Activated CD4-positive, alpha-beta T cell treated with anti-CD3 and anti-CD28 coated beads for 36 hours (primary cell): ENCODE results near the gene PDCD10. TPM values are rescaled to one million over a fixed set of nuclear protein-coding genes. Genes with fewer than 3 reads are reported as not detected.

Experiments
- ATAC-seq: fragments of 200-7000 bp; cut with Tn5 transposase; one replicate; pipeline ENCODE4 v1.10.0; 2021; ENCODE audit warnings: mild to moderate bottlenecking, moderate library complexity
- CTCF ChIA-PET: fragments of 350-600 bp; sonication (Branson Sonifier 250); formaldehyde crosslinking; loops from one replicate; lab custom pipeline; 2021; ENCODE audit warnings: antibody characterized with exemption; lab: Charles Lee
- POLR2A ChIA-PET: fragments of 350-600 bp; sonication (Branson Sonifier 250); formaldehyde crosslinking; loops from one replicate; lab custom pipeline; 2021; ENCODE audit warnings: antibody characterized with exemption, inconsistent platforms; lab: Charles Lee
- DNase-seq: peaks from one replicate; pipeline ENCODE4 v3.0.0-alpha.2; 2020
- H3K27ac Mint-ChIP-seq: one replicate; pipeline ENCODE4 v1.8.0; 2021; ENCODE audit warnings: mixed read lengths
- H3K27me3 Mint-ChIP-seq: one replicate; pipeline ENCODE4 v1.8.0; 2021; ENCODE audit warnings: mixed read lengths
- H3K36me3 Mint-ChIP-seq: one replicate; pipeline ENCODE4 v1.8.0; 2021; ENCODE audit warnings: low read depth, mixed read lengths
- H3K4me1 Mint-ChIP-seq: one replicate; pipeline ENCODE4 v1.8.0; 2021; ENCODE audit warnings: mixed read lengths
- H3K4me3 Mint-ChIP-seq: one replicate; pipeline ENCODE4 v1.8.0; 2021; ENCODE audit warnings: mild to moderate bottlenecking, moderate library complexity, mixed read lengths
- H3K9me3 Mint-ChIP-seq: one replicate; pipeline ENCODE4 v1.8.0; 2021; ENCODE audit warnings: low read depth, mixed read lengths
- intact Hi-C, 2 experiments: fragments of 100-400 bp; cut with DNase I in 1 of 2; cut with micrococcal nuclease in 1 of 2; formaldehyde crosslinking; loops; one replicate each; pipeline versions ENCODE4 v1.14.2 to v1.15.1; 2022 to 2024; cut with DNase I, micrococcal nuclease
- total RNA-seq, 2 experiments: library from RNA; stranded (reverse); gene quantifications; one replicate each; pipeline ENCODE4 v1.2.3, GENCODE V29; 2021

Gene PDCD10
- total RNA-seq, 2 experiments from 2014 or later, result 95.4 to 118 TPM

DNA sequence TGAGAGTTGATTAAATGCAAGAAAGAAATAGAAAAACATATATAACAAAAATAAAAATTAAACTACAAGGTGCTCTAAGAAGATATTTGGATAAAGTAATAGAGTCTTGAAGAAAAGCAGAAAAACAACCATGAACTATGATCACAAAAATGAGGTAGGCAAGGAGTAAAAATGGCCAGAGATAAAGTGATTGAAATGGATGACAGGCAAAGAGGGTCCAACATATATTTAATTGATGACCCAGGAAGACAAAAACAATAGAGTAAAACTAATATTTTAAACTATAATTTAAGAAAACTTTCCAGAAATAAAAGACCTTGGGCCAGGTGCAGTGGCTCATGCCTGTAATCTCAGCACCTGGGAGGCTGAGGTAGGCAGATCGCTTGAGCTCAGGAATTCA is 58.8 kb downstream of the PDCD10 start:
- no peaks in the 10 kb centered on the region for H3K4me1 Mint-ChIP-seq
- no peak for ATAC-seq
- no peaks in the 10 kb centered on the region for H3K27me3 Mint-ChIP-seq
- DNase-seq, result no peak
- POLR2A ChIA-PET, result no interaction called here
- intact Hi-C loops, result no loop called here
- no peak overlapping the region for H3K27ac Mint-ChIP-seq
- peaks cover 19% of the 10 kb centered on the region for H3K9me3 Mint-ChIP-seq
- H3K4me3 Mint-ChIP-seq, result no peak overlapping the region
- peaks cover 68% of the 10 kb centered on the region for H3K36me3 Mint-ChIP-seq
- CTCF ChIA-PET, result no interaction called here

DNA sequence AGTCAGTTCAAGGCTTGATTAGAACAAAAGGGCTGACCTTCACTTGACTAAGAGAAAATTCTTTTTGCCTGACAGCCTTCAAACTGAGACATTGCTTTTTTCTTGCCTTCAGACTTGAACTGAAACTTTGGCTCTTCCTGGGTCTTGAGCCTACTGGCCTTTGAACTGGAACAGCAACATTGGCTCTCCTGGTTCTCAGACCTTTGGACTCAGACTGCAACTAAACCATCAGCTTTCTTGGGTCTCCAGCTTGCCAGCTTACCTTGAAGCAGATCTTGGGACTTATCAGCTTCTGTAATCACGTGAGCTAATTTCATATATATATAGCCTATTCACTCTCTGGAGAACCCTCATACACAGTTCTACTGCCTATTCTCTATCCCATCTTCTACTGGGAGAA is 61.5 kb downstream of the PDCD10 start:
- ATAC-seq (no peak), DNase-seq (no peak)
- H3K27ac Mint-ChIP-seq, result no peak overlapping the region
- peaks cover 19% of the 10 kb centered on the region for H3K9me3 Mint-ChIP-seq
- no peaks in the 10 kb centered on the region for H3K27me3 Mint-ChIP-seq
- intact Hi-C loops, result no loop called here
- peaks cover 51% of the 10 kb centered on the region for H3K36me3 Mint-ChIP-seq
- no peak overlapping the region for H3K4me3 Mint-ChIP-seq
- CTCF ChIA-PET, result interaction anchor here (1.0 to 1.5 kb wide), 2 partner anchors 10 to 12 kb away, joined by 4 to 6 read pairs; no protein-coding TSS in a partner anchor
- no peaks in the 10 kb centered on the region for H3K4me1 Mint-ChIP-seq
- POLR2A ChIA-PET, result no interaction called here

DNA sequence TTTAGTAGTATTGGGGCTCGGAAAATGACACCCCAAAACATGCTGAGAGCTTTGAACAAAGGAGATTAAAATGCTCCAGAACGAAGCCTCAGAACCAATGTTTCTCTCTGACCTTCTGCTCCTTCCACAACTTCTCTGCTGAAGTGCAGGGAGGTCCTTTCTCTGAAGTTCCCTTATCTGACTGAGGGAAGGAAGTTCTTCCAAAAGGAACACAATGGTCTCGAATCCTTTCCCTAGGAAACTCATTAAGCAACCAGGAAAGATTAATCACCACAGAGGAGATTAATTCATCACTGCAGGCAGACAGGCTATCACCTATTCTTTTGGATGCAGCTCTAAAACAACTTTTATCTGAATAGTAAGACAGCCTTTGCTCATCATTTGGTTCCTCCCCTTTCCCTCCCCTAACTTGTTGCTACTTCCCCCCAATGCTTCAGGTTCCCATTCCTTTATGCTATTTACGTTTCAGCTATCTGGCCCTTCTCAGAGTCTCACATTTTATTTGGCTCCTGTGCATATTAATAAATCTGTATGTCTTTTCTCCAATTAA is 62.7 kb downstream of the PDCD10 start:
- CTCF ChIA-PET, result interaction anchor here (1.3 kb wide), 1 partner anchor 18 kb away, joined by 3 read pairs; no protein-coding TSS in a partner anchor
- no peaks in the 10 kb centered on the region for H3K27me3 Mint-ChIP-seq
- intact Hi-C loops, result no loop called here
- H3K36me3 Mint-ChIP-seq, result peaks cover 43% of the 10 kb centered on the region
- ATAC-seq (no peak), DNase-seq (no peak)
- no peak overlapping the region for H3K27ac Mint-ChIP-seq
- peaks cover 17% of the 10 kb centered on the region for H3K9me3 Mint-ChIP-seq
- H3K4me3 Mint-ChIP-seq, result no peak overlapping the region
- H3K4me1 Mint-ChIP-seq, result no peaks in the 10 kb centered on the region
- POLR2A ChIA-PET, result interaction anchor here (0.6 kb wide), 1 partner anchor 44 kb away, joined by 3 read pairs; no protein-coding TSS in a partner anchor

DNA sequence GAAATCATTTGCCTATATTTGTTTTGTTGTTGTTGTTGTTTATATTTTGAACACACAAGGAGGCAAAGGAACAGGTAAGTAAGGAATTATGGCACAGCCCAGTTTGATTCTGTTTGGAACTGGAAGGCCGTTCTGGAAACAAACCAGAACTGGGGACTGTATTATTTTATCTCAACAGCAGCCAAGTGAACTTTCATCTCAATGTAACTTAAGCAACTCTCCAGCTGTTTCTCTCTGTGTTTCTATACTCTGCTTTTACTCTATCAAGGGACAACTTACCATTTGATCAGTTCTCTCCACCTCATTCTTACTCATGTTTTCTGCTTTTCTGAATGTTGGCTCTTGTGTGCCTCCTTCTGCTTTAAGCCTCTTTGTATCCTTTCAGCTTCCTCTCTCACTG is 65.0 kb downstream of the PDCD10 start:
- ATAC-seq (no peak), DNase-seq (no peak)
- Mint-ChIP-seq H3K36me3 (peaks cover 20% of the 10 kb centered on the region), H3K27ac (no peak overlapping the region), H3K9me3 (peaks cover 8% of the 10 kb centered on the region), H3K4me1 (no peaks in the 10 kb centered on the region), H3K4me3 (no peak overlapping the region), H3K27me3 (no peaks in the 10 kb centered on the region)
- ChIA-PET CTCF (interaction anchor here (1.3 kb wide), 1 partner anchor 13 kb away, joined by 4 read pairs; no protein-coding TSS in a partner anchor), POLR2A (interaction anchor here (0.7 kb wide), 1 partner anchor 22 kb away, joined by 3 read pairs; no protein-coding TSS in a partner anchor)
- intact Hi-C loops, result no loop called here

DNA sequence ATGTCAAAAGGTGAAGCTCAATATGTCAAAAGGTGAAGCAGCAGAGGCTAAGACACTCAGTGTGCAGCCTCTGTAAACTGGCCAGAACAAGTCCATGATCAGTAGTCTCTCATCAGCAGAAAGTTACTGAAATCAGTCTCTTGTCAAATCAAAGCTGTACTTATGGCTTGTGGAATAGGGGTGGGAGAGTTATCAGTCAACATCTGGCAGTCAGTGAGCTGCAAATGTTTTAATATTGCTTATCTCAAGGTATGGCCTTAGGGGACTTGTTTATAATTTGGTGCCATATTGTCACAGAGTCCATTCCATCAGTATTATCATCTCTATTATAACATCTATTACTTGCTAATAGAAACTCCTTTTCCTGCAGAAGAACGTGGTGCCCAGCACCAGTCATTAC is 66.0 kb downstream of the PDCD10 start:
- Mint-ChIP-seq H3K36me3 (peaks cover 11% of the 10 kb centered on the region), H3K27me3 (no peaks in the 10 kb centered on the region), H3K4me1 (no peaks in the 10 kb centered on the region), H3K9me3 (peaks cover 6% of the 10 kb centered on the region), H3K4me3 (no peak overlapping the region), H3K27ac (no peak overlapping the region)
- no peak for ATAC-seq
- POLR2A ChIA-PET, result no interaction called here
- intact Hi-C loops, result no loop called here
- CTCF ChIA-PET, result no interaction called here
- DNase-seq, result no peak

DNA sequence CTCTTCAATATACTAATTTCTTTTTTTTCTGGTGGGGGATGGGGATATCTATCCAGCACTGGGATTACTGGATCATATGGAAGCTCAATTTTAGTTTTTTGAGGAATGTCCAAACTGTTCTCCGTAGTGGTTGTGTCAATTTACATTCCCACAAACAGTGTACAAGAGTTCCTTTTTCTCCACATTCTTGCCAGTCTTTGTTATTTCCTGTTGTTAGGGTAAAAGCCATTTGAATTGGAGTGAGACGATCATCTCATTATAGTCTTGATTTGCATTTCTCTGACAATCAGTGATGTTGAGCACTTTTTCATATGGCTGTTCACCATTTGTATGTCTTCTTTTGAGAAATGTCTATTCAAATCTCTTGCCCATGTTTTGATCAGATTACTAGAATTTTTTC is 68.1 kb downstream of the PDCD10 start:
- H3K4me3 Mint-ChIP-seq, result no peak overlapping the region
- ATAC-seq, result no peak
- no peaks in the 10 kb centered on the region for H3K36me3 Mint-ChIP-seq
- H3K4me1 Mint-ChIP-seq, result no peaks in the 10 kb centered on the region
- H3K9me3 Mint-ChIP-seq, result peaks cover 6% of the 10 kb centered on the region
- intact Hi-C loops, result no loop called here
- H3K27me3 Mint-ChIP-seq, result no peaks in the 10 kb centered on the region
- ChIA-PET CTCF (interaction anchor here (0.9 to 1.3 kb wide), 2 partner anchors 8 to 17 kb away, joined by 3 to 4 read pairs; no protein-coding TSS in a partner anchor), POLR2A (no interaction called here)
- H3K27ac Mint-ChIP-seq, result no peak overlapping the region
- DNase-seq, result no peak

DNA sequence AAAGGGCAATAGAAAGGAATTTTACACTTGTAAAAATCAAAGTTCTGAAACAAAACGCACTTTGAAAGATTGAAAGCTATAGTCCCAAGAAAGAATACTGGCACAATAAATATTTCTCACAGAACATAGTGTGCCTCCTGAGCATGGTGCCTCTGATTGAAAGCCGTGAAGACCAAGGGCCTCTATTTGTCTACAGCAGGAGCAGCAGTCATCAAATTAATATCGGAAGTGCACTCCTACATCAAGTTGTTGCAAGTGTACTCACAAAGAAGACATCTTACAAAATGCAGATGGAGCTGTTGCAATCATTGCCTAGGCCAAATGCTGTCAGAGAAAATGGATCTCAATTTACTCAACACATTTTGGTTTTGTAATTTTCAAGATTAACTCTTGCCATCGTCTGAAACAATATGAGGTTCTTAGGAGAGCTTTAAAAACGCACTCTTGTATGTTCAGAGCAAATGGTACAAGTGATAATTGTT is 71.7 kb downstream of the PDCD10 start:
- Mint-ChIP-seq H3K4me1 (no peaks in the 10 kb centered on the region), H3K27ac (no peak overlapping the region), H3K36me3 (no peaks in the 10 kb centered on the region), H3K9me3 (peaks cover 6% of the 10 kb centered on the region), H3K27me3 (no peaks in the 10 kb centered on the region), H3K4me3 (no peak overlapping the region)
- DNase-seq, result no peak
- no peak for ATAC-seq
- intact Hi-C loops, result no loop called here
- POLR2A ChIA-PET, result interaction anchor here (0.6 kb wide), 1 partner anchor 705 kb away, joined by 3 read pairs; no protein-coding TSS in a partner anchor
- CTCF ChIA-PET, result no interaction called here

DNA sequence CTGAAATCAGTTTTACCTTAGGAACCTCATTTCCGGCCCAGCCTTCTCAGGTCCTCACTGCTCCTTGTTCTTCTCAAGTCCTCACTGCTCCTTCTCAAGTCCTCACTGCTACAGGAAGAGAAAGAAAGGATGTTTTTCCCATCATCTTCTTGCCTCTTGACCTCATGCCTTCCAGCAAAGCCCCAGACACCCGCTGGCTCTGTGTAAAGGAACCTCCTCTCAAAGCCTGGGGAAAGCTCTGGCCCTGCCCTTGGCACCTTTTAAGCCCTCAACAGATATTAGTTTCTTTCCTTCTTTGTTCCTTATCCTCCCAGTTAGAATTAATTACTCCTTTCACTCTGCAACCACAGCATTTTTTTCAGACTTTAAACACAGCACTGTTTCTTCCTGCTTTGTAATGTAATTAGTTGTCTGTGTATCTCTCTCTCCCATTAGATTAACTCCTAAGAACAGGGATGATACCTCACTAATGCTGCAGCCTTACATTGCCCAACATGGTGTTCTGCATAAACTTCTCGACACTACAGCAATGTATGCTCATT is 76.9 kb downstream of the PDCD10 start:
- H3K36me3 Mint-ChIP-seq, result no peaks in the 10 kb centered on the region
- H3K27ac Mint-ChIP-seq, result no peak overlapping the region
- H3K9me3 Mint-ChIP-seq, result no peaks in the 10 kb centered on the region
- ChIA-PET CTCF (no interaction called here), POLR2A (no interaction called here)
- peaks cover 3% of the 10 kb centered on the region for H3K27me3 Mint-ChIP-seq
- ATAC-seq (no peak), DNase-seq (no peak)
- intact Hi-C loops, result no loop called here
- H3K4me3 Mint-ChIP-seq, result no peak overlapping the region
- peaks cover 3% of the 10 kb centered on the region for H3K4me1 Mint-ChIP-seq

DNA sequence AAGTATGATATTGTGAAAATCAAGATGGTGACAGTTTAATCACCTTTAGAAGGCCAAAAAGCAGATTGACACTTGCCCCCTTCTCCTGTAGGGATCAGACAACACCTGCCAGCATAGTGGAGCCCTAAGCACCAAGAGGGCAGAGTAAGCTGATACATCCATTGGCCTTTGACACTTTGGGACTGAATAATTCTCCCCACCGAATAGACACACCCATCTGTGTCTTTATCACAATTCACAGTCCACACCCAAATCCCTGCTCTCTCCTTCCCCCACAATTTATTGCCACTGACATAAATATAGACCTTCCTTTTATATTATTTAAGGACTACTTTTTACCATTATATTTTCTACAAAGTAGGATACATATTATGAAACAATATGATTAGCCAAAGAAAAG is 77.9 kb downstream of the PDCD10 start:
- intact Hi-C loops, result no loop called here
- ATAC-seq (no peak), DNase-seq (no peak)
- Mint-ChIP-seq H3K36me3 (no peaks in the 10 kb centered on the region), H3K27ac (no peak overlapping the region), H3K4me3 (no peak overlapping the region), H3K4me1 (peaks cover 3% of the 10 kb centered on the region), H3K9me3 (no peaks in the 10 kb centered on the region), H3K27me3 (peaks cover 3% of the 10 kb centered on the region)
- POLR2A ChIA-PET, result no interaction called here
- CTCF ChIA-PET, result interaction anchor here (1.2 kb wide), 1 partner anchor 14 kb away, joined by 4 read pairs; no protein-coding TSS in a partner anchor

DNA sequence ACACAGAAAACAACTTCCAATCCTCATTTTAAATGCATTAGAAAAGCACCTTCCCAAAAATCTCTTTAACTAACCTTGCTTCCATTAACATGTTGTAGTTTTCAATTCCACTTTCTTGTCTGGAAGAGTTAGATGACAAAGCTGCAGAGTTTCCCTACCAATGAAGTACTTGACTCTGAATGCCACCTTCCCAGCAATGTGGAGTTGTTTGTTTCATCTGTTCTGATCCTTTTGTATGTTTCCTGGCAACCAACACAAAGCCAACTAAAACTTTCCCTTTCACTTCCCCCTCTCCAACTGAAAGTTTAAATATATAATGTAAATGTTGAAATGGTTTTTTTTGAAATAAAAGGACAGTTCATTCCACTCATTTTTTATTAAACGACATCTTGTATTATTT is 80.9 kb downstream of the PDCD10 start, which contains the start of gene WDR49:
WDR49 (minus strand) TSS at position 183 of the 400 bp plus-strand sequence. CDS start 517 bp downstream, outside the sequence.
- Mint-ChIP-seq H3K4me3 (no peak within 1 kb of the TSS), H3K27me3 (peaks cover 3% of the 10 kb centered on the region), H3K36me3 (no peaks in the 10 kb centered on the region), H3K4me1 (peaks cover 11% of the 10 kb centered on the region), H3K9me3 (no peaks in the 10 kb centered on the region), H3K27ac (no peak within 1 kb of the TSS)
- ChIA-PET POLR2A (no interaction called here), CTCF (no interaction called here)
- intact Hi-C loops, result no loop called here
- no peak for ATAC-seq
- DNase-seq, result no peak

DNA sequence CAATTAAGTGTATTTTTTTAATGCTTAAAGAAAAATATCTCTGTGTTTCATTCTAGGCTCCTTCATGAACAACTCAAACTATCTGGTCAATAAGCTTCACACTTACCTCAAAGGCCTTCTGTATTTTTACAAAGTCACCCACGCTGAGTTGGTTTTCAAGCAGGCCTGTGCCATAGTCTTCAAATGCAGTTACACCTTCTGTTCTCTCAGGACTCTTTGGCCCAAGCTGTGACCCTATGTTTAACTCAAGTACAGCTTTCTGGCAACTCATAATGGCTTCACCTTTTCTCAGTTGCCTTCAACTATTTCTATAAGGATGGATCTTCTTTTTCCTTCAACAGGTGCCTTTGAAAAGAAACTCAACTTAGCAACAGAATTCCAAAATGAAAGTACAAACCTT is 81.5 kb downstream of the PDCD10 start:
- peaks cover 11% of the 10 kb centered on the region for H3K4me1 Mint-ChIP-seq
- no peak overlapping the region for H3K27ac Mint-ChIP-seq
- ChIA-PET CTCF (no interaction called here), POLR2A (no interaction called here)
- intact Hi-C loops, result no loop called here
- DNase-seq (no peak), ATAC-seq (no peak)
- no peaks in the 10 kb centered on the region for H3K9me3 Mint-ChIP-seq
- no peaks in the 10 kb centered on the region for H3K36me3 Mint-ChIP-seq
- H3K4me3 Mint-ChIP-seq, result no peak overlapping the region
- peaks cover 3% of the 10 kb centered on the region for H3K27me3 Mint-ChIP-seq

DNA sequence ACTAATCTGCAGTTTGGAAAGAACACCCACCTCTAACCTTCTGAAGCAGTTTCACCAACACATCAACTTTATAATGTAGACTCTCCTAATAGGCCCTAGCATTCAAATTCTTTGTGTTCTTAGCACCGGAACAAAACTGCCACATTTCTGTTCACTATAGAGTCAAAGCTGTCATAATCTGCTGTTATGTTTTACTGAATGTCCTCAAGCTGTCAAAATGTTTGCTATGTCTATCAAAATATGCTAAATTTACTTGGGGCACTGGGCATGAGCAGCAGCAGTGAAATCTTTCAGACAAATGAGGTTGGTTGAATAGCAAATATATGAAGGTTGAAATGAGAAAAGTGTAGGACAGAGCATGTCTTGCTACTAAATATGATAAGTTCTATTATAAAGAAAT is 82.9 kb downstream of the PDCD10 start:
- DNase-seq, result no peak
- Mint-ChIP-seq H3K4me1 (peaks cover 11% of the 10 kb centered on the region), H3K36me3 (no peaks in the 10 kb centered on the region), H3K4me3 (no peak overlapping the region), H3K27me3 (peaks cover 2% of the 10 kb centered on the region), H3K27ac (no peak overlapping the region), H3K9me3 (no peaks in the 10 kb centered on the region)
- ChIA-PET POLR2A (no interaction called here), CTCF (no interaction called here)
- intact Hi-C loops, result no loop called here
- ATAC-seq, result no peak
